Rectal smooth muscle tissue (tissue), 1 donor: ENCODE measurements around the gene ADARB2.

ENCODE experiments used
- H3K27ac ChIP-seq: one replicate; pipeline ENCODE4 v1.7.0; 2013; ENCODE audit warnings: low read depth, low read length, inconsistent platforms
- H3K27me3 ChIP-seq: one replicate; pipeline ENCODE4 v1.7.0; 2013; ENCODE audit warnings: low read length; ENCODE audit not compliant: control insufficient read depth, insufficient read depth
- H3K36me3 ChIP-seq: one replicate; pipeline ENCODE4 v1.7.0; 2013; ENCODE audit warnings: low read length; ENCODE audit not compliant: control insufficient read depth, insufficient read depth
- H3K4me1 ChIP-seq: one replicate; pipeline ENCODE4 v1.7.0; 2013; ENCODE audit warnings: low read length; ENCODE audit not compliant: control insufficient read depth, insufficient read depth
- H3K4me3 ChIP-seq: one replicate; pipeline ENCODE4 v1.7.0; 2013; ENCODE audit warnings: low read length
- H3K9ac ChIP-seq: one replicate; pipeline ENCODE4 v1.7.0; 2013; ENCODE audit warnings: low read length

The ADARB2 gene

DNA sequence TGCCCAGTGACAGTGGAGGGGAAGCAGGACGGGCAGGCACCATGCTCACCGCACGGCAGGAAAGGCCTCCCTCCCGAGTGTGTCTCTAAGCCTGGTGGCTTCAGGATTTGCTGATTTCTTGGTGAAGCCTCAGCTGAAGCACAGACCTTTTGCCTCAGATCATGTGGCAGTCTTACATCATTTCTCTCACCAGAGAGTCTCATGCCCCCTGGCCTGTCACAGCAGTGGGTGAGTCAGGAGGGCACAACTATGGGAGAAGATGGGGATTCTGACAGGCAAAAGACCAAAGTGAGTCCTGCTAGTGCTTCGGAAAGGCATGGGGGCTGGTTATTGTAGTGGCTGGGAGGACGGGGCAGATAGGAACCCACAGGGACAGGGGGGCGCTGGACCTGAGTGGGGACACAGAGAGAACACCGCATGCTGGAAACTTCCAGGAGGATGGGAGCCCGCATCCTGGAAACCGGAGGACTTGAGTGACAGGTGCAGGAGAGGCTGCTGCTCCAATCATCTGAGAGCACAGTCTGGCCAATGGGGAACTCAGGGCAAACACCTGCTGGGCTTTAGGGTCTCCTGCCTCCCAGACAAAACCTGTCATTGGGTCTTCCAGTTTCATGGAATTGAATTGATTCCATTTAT is 166.8 kb downstream of the ADARB2 start:
- H3K4me1 ChIP-seq, result no peaks in the 10 kb centered on the region
- no peaks in the 10 kb centered on the region for H3K36me3 ChIP-seq
- no peak overlapping the region for H3K4me3 ChIP-seq
- no peak overlapping the region for H3K27ac ChIP-seq
- no peaks in the 10 kb centered on the region for H3K27me3 ChIP-seq
- H3K9ac ChIP-seq, result no peak overlapping the region

DNA sequence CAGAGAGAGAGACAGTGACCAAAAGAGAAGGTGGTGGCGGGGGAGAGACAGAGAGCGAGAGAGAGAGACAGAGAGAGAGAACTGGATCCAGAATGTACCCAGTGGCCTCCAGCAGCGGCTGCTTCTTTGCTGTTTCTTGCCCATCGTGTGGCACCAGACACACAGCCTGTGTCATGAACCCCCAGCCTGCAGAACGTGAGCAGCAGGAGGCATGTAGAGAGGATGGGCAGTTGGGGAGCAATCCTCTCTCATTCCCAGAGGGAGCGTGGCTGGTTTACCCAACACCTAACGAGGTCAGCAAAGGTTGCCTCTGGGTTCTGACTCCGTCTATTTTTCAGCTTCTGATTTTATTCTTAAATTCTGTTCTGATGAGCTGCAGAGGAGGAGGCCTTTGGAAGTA is 168.1 kb downstream of the ADARB2 start:
- Histone ChIP-seq H3K36me3 (no peaks in the 10 kb centered on the region), H3K9ac (no peak overlapping the region), H3K27ac (no peak overlapping the region), H3K4me1 (no peaks in the 10 kb centered on the region), H3K4me3 (no peak overlapping the region), H3K27me3 (no peaks in the 10 kb centered on the region)

DNA sequence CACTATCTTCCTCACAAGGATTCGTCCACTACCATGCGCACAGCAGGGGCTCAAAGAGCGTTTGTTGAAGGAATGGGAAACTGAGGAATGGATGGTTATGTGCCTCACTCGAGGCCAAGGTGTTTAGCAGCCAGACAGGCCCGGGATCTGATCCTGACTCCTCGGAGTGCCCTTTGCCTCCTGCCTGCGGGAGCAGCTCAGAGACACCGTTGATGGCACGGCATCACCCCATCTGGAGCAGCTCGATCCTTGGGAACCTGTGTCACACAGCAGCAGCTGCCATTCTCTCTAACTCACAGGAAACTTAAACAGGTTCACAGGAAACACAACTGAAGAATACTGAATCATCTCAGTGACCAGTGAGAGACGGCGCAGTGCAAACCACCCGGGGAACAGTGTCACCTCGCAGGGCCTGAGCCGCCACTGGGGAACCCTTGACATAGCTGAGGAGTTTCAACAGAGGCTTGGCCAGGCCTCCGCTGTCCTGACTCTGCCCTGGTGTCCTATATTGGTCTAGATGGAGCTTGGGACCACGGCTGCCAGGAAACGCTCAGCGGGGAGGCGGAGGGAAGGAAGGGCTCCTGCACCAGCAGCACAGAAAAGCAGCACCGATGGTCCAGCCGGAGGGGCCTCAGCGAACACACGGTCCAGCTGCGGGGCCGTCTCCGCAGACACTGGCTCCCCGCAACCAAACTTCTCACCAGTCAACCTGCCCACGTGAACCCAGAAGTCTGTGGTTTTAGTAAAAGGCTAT is 169.4 kb downstream of the ADARB2 start:
- Histone ChIP-seq H3K36me3 (no peaks in the 10 kb centered on the region), H3K4me3 (no peak overlapping the region), H3K4me1 (no peaks in the 10 kb centered on the region), H3K27ac (no peak overlapping the region), H3K9ac (no peak overlapping the region), H3K27me3 (no peaks in the 10 kb centered on the region)

DNA sequence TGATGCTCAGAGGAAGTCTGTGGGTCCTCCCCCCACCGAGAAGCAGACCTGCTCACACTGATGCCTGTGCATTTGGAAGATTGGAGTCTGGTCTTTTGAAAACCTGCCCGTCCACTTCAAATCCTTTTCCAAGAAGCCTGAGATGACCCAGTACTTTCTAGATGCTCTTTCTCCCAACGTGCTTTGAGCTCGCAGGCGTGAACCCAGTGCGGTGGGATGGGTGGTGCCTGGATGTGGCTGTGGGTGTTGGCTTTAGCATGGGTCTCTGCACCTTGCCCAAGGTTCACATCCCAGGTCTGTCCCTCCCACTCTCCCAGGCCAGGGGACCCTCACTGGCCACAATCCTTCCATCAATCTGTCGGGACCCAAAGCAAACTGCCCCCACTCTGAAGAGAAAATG is 170.2 kb downstream of the ADARB2 start:
- no peaks in the 10 kb centered on the region for H3K27me3 ChIP-seq
- H3K4me1 ChIP-seq, result no peaks in the 10 kb centered on the region
- H3K9ac ChIP-seq, result no peak overlapping the region
- no peak overlapping the region for H3K27ac ChIP-seq
- no peak overlapping the region for H3K4me3 ChIP-seq
- H3K36me3 ChIP-seq, result no peaks in the 10 kb centered on the region

DNA sequence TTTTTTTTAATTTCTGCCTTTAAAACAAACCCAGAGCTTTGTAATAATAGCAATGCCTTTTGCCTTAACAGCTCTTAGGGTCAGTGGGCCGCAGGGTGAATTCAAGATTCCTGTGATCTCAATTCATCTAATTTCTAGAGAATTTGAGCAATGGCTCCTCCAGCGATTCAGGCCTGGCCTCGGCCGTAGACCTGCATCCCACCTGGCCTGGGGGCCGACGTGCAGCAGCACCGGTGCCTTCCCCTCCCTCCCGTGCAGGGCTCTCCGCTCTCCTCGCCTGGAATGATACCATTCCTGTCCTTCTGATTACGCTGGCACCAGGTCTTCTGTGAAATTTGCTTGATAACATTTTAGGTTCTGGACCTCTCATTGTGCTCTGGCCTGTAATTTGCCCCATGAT is 172.5 kb downstream of the ADARB2 start:
- Histone ChIP-seq H3K27me3 (no peaks in the 10 kb centered on the region), H3K4me3 (no peak overlapping the region), H3K27ac (no peak overlapping the region), H3K4me1 (no peaks in the 10 kb centered on the region), H3K36me3 (no peaks in the 10 kb centered on the region), H3K9ac (no peak overlapping the region)

- H3K4me1 ChIP-seq, result no peaks in the 10 kb centered on the region
- H3K27ac ChIP-seq, result no peak overlapping the region
- no peaks in the 10 kb centered on the region for H3K36me3 ChIP-seq
- H3K4me3 ChIP-seq, result no peak overlapping the region
- no peak overlapping the region for H3K9ac ChIP-seq
- H3K27me3 ChIP-seq, result no peaks in the 10 kb centered on the region
Observed at GRCh38 chr10:1563028-1563427, 174.3 kb downstream of the ADARB2 start.

DNA sequence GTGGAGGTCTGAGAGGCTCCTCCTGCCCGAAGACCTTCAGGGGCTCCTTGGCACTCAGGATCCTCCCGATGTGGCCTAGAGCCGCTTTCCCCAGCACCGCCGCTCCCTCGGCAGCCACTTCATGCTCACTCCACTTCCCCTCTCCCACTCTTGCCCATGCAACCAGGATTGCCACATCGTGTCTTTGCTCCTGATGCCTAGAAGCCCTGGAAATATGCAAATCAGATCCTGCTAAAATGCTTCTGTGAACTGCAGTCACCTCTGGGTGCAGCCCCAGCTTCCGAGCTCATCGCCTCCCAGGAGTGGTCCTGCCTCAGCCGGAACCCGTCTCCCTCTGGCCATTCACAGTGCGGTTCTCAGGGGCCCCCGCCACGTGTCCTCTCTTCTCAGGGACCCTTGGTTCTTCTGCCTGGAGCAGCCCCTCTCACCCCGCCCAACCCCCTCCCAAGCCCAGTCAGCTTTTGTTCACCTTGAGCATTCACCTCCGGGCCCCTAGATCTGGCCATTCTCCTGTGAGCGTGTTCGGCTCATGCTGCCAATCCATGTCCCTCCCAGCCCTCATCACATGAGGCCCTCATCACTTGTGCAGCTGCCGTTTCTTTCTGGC is 175.5 kb downstream of the ADARB2 start:
- Histone ChIP-seq H3K27ac (no peak overlapping the region), H3K27me3 (no peaks in the 10 kb centered on the region), H3K4me3 (no peak overlapping the region), H3K4me1 (no peaks in the 10 kb centered on the region), H3K9ac (no peak overlapping the region), H3K36me3 (no peaks in the 10 kb centered on the region)

DNA sequence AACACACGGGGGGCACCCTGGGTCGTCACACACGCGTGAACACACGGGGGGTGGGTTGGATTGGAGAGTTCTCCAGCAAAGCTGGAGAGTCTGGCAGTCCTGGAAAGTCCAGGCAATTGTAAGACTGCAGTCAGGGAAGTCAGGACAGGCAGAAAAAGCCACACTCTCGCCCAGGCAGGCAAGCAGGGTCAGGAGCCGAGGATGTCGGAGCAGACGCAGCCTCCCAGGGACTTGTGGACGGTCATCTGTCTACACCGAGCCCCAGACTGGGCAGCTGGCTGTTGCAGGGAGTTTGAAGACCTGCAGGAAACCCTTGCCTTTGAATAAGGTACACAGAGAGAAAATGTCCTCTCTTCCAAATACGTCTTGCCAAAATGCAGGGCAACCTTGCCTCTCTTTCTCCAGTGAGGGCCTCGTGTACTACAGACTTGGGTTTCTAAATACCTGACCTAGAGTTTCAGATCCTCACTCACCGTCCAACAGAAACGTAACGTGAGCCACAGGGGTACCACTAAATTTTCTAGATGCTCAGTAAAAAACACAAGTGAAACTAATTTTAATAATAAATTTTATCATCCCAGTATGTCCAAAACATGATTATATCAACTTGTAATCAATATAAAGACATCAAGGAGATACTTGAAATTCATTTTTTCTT is 176.7 kb downstream of the ADARB2 start:
- Histone ChIP-seq H3K4me1 (no peaks in the 10 kb centered on the region), H3K9ac (no peak overlapping the region), H3K27ac (no peak overlapping the region), H3K27me3 (no peaks in the 10 kb centered on the region), H3K36me3 (no peaks in the 10 kb centered on the region), H3K4me3 (no peak overlapping the region)

GRCh38 chr10:1559761-1560160 is 177.6 kb downstream of the ADARB2 start:
- H3K27ac ChIP-seq, result no peak overlapping the region
- H3K4me3 ChIP-seq, result no peak overlapping the region
- no peaks in the 10 kb centered on the region for H3K27me3 ChIP-seq
- H3K4me1 ChIP-seq, result no peaks in the 10 kb centered on the region
- H3K9ac ChIP-seq, result no peak overlapping the region
- no peaks in the 10 kb centered on the region for H3K36me3 ChIP-seq

GRCh38 chr10:1559311-1559710 is 178.0 kb downstream of the ADARB2 start:
- no peak overlapping the region for H3K27ac ChIP-seq
- no peak overlapping the region for H3K9ac ChIP-seq
- no peak overlapping the region for H3K4me3 ChIP-seq
- no peaks in the 10 kb centered on the region for H3K36me3 ChIP-seq
- H3K27me3 ChIP-seq, result no peaks in the 10 kb centered on the region
- no peaks in the 10 kb centered on the region for H3K4me1 ChIP-seq

- Histone ChIP-seq H3K27me3 (no peaks in the 10 kb centered on the region), H3K9ac (no peak overlapping the region), H3K27ac (no peak overlapping the region), H3K4me3 (no peak overlapping the region), H3K4me1 (no peaks in the 10 kb centered on the region), H3K36me3 (no peaks in the 10 kb centered on the region)
Observed at GRCh38 chr10:1558906-1559305, 178.4 kb downstream of the ADARB2 start.

DNA sequence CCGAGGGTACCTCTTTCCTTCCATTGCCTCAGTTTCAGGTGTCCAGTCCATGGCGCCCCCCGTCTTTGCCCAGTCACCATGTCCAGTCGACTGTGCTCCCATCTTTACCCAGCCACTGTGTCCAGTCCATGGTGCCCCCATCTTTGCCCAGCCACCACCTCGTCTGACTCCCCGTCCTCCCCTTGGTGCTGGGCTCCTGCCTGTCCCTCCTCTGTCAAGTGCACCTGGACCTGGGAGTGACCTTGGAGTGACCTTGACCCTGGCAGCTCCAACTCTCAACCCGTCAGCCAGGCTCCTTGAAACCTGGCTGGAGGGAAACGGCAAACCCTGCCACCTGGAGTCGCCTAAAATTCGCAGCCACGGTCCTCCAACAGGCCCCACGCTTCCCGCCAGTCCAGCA is 180.2 kb downstream of the ADARB2 start:
- Histone ChIP-seq H3K9ac (no peak overlapping the region), H3K36me3 (no peaks in the 10 kb centered on the region), H3K27ac (no peak overlapping the region), H3K4me1 (no peaks in the 10 kb centered on the region), H3K27me3 (no peaks in the 10 kb centered on the region), H3K4me3 (no peak overlapping the region)
